LNCAP (cell line): ENCODE measurements around the gene PPP2R1B.

ENCODE experiments used
- TF ChIP-seq, protein P1 (sequence below): fragments of 450-650 bp; IDR thresholded peaks from 2 replicates; pipeline ENCODE4 v1.5.1; 2017; ENCODE audit warnings: mild to moderate bottlenecking

The PPP2R1B gene

DNA sequence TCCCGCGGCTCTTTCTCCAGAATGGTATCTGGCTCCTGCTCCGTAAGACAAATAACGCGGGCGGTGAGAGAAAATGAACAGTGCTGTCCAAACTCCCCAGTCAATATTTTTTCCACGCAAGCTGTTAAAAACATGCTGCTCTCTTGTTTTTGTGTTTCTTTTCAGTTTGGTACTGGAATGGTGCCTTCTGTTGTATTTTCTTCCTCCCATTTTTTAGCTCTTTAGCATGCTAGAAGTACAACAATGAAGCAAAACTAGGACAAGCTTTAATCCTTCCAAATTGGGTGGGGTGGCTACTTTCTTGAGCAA, 599 bp upstream of the PPP2R1B start:
- TF ChIP-seq, protein P1, sequence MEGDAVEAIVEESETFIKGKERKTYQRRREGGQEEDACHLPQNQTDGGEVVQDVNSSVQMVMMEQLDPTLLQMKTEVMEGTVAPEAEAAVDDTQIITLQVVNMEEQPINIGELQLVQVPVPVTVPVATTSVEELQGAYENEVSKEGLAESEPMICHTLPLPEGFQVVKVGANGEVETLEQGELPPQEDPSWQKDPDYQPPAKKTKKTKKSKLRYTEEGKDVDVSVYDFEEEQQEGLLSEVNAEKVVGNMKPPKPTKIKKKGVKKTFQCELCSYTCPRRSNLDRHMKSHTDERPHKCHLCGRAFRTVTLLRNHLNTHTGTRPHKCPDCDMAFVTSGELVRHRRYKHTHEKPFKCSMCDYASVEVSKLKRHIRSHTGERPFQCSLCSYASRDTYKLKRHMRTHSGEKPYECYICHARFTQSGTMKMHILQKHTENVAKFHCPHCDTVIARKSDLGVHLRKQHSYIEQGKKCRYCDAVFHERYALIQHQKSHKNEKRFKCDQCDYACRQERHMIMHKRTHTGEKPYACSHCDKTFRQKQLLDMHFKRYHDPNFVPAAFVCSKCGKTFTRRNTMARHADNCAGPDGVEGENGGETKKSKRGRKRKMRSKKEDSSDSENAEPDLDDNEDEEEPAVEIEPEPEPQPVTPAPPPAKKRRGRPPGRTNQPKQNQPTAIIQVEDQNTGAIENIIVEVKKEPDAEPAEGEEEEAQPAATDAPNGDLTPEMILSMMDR = no peak

DNA sequence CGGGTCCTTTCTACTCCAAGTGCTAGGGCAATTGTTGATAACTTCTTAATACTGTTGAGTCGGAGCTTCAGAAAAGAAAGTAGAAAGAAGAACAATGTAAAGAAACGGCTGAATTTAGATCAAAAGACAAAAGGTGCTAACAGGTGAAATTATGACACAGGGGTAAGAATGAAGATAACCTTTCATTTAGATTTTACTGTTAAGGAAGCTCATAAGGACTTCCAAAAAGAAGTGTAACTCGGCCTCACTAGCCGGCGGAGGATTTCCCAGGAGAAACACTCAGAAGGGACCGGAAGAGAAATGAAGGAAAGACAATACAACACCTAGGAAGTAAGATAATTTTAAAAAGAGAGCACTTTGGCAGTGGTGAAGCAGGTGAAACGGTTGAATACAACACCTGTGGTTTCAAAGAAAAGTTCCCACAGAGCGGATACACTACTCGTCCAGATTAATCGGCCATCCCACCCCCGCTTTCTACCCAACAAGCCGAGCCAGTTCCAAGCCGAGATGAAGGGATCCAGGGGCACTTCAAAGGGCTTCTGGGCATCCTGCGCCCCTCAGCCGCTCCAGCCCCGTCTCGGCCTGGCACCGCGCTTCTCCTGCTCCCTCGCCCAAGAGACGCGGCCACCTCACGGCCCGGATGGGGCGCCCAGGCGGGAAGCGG, 737 bp downstream of the PPP2R1B start:
- TF ChIP-seq, protein P1 = no peak

- TF ChIP-seq, protein P1 = no peak
Observed at GRCh38 chr11:111764621-111765020, 1.6 kb downstream of the PPP2R1B start.

DNA sequence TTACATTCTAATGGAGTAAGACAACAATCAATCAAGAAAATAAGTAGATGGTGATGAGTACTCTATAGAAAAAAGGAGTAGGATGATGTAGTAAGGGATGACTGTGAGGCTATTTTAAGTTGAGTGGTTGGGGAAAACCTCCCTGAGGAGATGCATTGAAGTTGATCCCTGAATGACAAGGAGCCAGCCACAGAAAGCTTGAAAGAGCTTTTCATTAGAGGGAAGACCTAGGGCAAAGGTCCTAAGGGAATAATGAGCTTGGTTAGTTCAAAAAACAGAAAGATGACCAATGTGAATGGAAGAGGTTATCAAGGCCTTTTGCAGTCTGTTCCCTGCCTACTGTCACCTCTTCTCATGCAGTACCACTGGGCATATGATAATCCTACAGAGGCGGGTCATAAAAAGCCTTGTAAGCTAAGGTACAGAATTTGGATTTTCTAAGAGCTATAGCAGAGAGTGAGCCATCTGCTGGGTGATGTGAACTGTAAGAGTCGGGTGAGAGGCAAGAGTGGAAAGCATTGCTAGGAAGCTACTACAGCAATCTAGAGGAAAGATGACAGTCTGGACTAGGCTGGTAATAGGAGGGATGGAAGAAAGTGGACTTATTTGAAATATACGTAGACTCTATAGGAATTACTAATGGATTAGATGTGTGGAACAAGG, 3.1 kb downstream of the PPP2R1B start:
- TF ChIP-seq, protein P1 = no peak

DNA sequence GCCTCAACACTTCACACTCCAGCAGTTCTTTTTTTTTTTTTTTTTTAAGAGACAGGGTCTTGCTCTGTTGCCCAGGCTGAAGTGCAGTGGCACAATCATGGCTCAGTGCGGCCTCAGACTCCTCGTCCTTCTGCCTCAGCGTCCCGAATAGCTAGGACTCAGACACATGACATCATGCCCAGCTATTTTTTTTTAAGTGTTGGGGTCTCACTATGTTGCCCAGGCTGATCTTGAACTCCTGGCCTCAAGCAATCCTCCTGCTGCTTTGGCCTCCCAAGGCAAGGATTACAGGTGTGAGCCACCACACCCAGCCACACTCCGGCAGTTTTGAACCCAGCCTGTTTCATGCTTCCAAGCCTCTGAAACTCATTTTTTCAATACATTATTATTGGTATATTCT, 3.7 kb downstream of the PPP2R1B start:
- TF ChIP-seq, protein P1 = no peak

- TF ChIP-seq, protein P1 = no peak
Observed at GRCh38 chr11:111761036-111761435, 5.2 kb downstream of the PPP2R1B start.

DNA sequence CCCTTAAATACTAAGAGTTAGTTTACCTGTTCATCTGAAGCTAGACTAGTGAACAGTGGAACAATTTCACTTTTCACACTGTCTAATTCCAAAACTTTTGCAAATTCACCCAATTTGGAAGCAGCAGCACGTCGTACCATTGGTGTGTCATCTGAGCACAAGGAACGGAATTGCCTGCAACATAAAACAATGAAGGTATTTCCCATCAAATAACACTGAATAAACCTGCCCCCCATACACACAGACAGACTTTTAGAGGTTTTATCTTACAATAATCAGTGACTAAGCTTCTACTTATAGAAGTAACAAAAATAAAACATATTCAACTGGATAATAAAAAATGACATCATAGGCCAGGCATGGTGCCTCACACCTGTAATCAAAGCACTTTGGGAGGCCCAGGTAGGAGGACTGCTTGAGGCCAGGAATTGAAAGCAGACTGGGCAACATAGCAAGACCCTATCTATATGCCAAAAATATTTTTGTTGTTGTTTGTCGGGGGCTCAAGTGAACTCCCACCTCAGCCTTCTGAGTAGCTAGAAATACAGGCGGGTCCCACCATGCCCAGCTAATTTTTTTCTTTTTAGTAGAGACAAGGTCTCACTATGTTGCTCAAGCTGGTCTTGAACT, 6.3 kb downstream of the PPP2R1B start:
- TF ChIP-seq, protein P1 = no peak
